Measurements from ENCODE around the gene FOXL3.
"Not testable (repeated sequence)": the region's sequence is repeated elsewhere in the genome, so short reads cannot be mapped to it uniquely, and the experiment has no call there.

The FOXL3 gene

DNA sequence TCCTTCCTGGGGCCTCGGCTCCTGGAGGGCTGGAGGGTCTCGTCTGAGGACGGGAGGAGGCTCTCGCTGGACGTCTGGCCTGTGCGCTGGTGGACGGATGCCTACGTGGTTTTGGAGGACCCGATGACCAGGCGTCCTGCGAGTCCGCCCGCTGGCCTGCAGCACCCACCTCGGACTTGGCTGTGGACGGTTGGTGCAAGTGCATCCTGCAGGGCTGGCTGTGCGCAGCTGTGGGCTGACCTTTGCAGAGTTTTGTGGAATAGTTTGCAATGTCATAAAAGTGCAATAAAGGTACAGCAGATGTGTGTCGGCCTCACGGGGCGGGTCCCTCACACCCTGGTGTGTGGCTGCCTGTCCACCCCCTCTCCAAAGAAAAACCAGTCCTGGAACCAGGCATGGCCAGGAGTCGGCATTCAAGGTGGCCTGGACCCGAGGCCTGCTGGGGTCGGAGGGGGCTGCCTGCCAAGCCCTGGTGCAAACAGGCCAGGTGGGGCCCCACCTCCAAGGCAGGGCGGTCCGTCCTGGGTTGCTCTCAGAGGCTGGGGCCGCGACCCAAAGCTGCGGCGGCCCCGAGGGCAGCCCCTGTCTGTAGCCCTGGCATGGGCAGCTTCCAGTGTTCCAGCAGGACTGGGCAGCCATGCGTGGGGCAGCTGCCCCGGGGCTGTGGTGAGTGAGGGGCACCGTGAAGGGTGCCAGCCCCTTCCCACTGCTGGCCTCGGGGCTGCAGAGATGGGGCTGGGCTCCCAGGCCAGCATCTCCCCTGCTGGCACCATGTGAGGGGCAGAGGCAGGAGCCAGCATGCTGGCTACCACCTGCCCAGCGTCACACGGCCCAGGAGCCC, 29.3 kb upstream of the FOXL3 start:
- Mint-ChIP-seq H3K27ac (no peak overlapping the region), H3K27me3 (no peaks in the 10 kb centered on the region), H3K9me3 (peaks cover 5% of the 10 kb centered on the region)

DNA sequence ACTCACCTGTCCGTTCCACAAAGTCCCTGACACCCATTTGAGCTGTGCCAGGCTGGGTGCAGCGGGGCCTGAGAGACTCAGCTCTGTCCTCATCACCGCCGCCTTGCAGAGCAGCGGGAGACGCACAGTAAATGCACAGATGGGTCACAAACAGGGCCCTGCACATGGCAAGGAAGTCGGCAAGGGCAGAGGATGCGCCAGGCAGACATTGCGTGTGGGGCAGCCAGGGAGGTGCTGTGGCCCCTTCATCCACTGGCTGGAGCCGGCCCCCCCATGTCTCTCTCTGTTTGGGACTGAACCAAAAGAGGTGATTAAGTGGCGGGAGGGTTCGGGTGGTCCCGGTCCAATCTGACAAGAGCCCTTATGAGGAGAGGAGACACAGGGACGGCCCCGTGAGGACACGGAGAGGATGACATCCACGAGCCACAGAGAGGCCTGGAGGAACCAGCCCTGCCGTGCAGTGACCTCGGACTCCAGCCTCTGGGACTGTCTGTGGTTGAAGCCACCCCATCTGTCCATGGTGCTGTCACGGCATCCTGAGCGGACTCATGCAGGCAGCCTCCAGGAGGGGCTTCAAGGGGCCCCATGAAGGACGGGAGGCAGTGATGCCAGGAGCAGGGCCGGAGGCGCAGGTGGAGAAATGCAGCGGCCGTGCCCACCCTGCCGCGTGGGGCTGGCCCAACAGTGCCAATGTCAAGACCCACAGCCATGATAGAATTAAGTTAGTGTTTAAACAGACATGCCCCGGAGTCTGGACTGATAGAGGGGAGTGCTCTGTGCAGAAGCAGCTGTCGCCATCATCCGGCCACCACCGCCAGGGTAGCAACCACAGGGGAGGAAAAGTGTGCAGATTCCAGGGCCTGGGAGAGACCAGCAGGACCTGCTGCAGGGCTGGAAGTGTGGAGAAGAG, 28.4 kb upstream of the FOXL3 start:
- Mint-ChIP-seq H3K9me3 (peaks cover 5% of the 10 kb centered on the region), H3K4me1 (ENCODE audit: low read depth) (no peaks in the 10 kb centered on the region), H3K27ac (no peak overlapping the region), H3K36me3 (ENCODE audit: low read depth) (no peaks in the 10 kb centered on the region), H3K4me3 (no peak overlapping the region), H3K27me3 (no peaks in the 10 kb centered on the region)

More for the DNA sequence above, 29.3 kb upstream of the FOXL3 start:
- H3K36me3 Mint-ChIP-seq (ENCODE audit: low read depth) = no peaks in the 10 kb centered on the region
- no peak overlapping the region for H3K4me3 Mint-ChIP-seq
- no peaks in the 10 kb centered on the region for H3K4me1 Mint-ChIP-seq (ENCODE audit: low read depth)

DNA sequence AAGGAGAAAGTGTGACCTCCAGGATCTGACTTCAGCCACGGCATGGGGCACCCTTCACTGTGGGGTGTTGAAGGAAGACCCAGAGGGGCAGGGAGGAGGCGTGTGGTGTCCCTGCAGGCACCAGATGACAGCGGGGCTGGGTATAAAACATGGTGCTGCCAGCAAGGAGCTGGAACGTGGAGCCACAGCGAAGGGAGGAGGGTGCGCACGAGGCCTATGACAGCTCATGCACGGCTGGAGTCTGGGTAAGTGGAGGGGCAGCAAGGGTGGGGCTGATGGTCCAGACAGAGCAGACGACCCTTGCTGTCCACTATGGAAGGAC, 27.8 kb upstream of the FOXL3 start:
- Mint-ChIP-seq H3K27me3 (no peaks in the 10 kb centered on the region), H3K36me3 (ENCODE audit: low read depth) (no peaks in the 10 kb centered on the region), H3K4me1 (ENCODE audit: low read depth) (no peaks in the 10 kb centered on the region), H3K27ac (no peak overlapping the region), H3K4me3 (no peak overlapping the region), H3K9me3 (peaks cover 5% of the 10 kb centered on the region)

DNA sequence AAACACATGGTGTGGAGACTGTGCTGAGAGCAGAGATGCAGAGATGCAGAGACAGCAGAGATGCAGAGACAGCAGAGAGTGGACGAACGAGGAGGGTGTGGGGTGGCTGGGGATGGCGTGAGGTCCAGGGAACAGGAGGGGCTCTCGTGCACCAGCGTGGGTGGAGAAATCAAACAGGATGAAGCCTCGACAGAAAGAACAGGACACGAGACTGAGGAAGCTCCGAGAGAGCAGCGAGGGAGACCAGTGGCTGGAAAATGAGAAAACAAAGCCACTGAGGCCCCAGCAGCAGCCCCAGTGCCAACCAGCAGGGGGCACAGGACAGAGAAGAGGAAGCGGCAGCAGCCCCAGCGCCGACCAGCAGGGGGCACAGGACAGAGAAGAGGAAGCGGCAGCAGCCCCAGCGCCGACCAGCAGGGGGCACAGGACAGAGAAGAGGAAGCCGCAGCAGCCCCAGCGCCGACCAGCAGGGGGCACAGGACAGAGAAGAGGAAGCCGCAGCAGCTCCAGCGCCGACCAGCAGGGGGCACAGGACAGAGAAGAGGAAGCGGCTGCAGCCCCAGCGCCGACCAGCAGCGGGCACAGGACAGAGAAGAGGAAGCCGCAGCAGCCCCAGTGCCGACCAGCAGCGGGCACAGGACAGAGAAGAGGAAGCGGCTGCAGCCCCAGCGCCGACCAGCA, 27.2 kb upstream of the FOXL3 start:
- H3K27me3 Mint-ChIP-seq; H3K27ac Mint-ChIP-seq; H3K4me1 Mint-ChIP-seq (ENCODE audit: low read depth); H3K4me3 Mint-ChIP-seq; H3K36me3 Mint-ChIP-seq (ENCODE audit: low read depth); H3K9me3 Mint-ChIP-seq: not testable (repeated sequence)

DNA sequence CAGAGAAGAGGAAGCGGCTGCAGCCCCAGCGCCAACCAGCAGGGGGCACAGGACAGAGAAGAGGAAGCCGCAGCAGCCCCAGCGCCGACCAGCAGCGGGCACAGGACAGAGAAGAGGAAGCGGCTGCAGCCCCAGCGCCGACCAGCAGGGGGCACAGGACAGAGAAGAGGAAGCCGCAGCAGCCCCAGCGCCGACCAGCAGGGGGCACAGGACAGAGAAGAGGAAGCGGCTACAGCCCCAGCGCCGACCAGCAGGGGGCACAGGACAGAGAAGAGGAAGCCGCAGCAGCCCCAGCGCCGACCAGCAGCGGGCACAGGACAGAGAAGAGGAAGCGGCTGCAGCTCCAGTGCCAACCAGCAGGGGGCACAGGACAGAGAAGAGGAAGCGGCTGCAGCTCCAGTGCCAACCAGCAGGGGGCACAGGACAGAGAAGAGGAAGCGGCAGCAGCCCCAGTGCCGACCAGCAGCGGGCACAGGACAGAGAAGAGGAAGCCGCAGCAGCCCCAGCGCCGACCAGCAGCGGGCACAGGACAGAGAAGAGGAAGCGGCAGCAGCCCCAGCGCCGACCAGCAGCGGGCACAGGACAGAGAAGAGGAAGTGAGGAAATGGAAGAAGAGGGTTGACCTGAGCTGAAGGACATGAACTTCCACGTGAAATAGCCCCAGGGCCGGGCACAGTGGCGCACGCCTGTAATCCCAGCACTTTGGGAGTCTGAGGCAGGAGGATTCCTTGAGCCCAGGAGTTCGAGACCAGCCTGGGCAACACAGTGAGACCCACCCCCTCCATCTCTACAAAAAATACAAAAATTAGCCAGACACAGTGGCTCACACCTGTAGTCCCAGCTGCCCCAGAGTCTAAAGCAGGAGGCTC, 26.3 kb upstream of the FOXL3 start:
- H3K27me3 Mint-ChIP-seq; H3K4me3 Mint-ChIP-seq; H3K4me1 Mint-ChIP-seq (ENCODE audit: low read depth); H3K9me3 Mint-ChIP-seq; H3K36me3 Mint-ChIP-seq (ENCODE audit: low read depth); H3K27ac Mint-ChIP-seq: not testable (repeated sequence)

DNA sequence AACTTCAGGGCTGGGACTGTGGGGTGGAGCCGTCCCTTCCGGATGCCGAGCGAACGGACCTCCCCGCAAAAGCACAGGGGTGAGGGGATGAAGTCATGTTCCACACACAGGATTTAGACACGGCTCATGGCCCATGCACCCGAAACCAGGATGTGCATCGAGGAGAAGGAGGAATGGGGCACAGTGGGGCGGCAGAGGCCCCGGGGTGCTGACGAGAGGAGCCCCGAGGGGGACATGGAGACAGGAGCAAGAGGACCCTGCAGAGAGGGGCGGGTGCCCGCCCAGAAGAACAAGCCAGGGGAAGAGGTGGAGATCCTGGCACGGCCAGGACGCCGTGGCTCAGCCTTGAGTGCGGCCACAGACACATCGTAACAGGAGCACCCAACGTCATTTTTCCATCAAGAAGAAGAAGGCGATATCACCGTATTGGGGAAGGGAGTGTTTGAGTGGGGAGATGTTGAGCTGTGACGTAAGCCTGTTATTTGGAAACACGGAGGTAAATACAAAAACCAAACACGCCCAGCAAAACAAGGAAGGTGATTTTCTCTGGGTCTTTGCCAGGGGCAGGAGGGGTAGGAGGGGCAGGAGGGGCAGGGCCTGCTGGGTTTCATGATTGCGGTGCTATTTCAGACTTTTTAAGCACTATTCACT, 25.3 kb upstream of the FOXL3 start:
- peaks cover 5% of the 10 kb centered on the region for H3K9me3 Mint-ChIP-seq
- H3K4me3 Mint-ChIP-seq = no peak overlapping the region

DNA sequence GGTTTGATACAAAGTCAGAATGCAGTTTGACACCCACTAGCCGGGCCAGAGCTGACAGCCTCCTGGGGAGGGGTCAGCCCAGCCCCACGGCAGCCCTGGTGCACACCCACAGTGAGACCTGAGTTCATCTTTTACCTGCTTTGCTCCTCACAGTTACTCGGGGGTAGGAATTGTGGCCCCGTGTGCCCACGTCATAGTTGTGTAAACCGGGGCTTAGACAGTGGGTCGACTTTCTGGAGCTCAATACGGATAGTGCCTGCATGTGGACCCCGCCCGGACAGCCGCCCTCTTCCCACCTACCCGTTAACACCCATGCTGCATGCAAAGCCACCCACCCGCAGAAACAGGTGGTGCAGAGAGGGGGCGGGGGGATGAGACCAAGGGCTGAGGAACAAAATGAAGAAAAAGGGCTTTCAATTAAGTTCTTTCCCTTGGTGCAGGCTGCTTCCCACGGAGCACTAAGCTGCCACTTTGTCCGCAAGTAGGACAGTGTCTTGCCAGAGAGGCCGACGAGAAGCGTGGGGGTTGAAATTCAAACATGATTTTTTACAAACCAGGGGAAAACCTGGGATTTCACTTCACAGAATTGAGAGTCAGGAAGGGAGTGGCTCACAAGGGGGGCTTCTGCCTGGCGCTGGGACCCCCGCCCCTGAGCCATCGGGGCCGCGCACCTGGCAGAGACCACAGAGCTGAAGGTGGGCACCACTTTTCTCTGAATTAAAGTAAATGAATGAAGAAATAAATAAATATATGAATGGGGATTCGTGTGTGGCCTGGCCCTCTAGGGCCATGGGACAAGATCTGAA, 24.6 kb upstream of the FOXL3 start:
- Mint-ChIP-seq H3K4me3 (no peak overlapping the region), H3K9me3 (peaks cover 5% of the 10 kb centered on the region)

More for the DNA sequence above, 25.3 kb upstream of the FOXL3 start:
- no peaks in the 10 kb centered on the region for H3K36me3 Mint-ChIP-seq (ENCODE audit: low read depth)
- H3K27ac Mint-ChIP-seq = no peak overlapping the region
- H3K27me3 Mint-ChIP-seq = no peaks in the 10 kb centered on the region
- no peaks in the 10 kb centered on the region for H3K4me1 Mint-ChIP-seq (ENCODE audit: low read depth)

DNA sequence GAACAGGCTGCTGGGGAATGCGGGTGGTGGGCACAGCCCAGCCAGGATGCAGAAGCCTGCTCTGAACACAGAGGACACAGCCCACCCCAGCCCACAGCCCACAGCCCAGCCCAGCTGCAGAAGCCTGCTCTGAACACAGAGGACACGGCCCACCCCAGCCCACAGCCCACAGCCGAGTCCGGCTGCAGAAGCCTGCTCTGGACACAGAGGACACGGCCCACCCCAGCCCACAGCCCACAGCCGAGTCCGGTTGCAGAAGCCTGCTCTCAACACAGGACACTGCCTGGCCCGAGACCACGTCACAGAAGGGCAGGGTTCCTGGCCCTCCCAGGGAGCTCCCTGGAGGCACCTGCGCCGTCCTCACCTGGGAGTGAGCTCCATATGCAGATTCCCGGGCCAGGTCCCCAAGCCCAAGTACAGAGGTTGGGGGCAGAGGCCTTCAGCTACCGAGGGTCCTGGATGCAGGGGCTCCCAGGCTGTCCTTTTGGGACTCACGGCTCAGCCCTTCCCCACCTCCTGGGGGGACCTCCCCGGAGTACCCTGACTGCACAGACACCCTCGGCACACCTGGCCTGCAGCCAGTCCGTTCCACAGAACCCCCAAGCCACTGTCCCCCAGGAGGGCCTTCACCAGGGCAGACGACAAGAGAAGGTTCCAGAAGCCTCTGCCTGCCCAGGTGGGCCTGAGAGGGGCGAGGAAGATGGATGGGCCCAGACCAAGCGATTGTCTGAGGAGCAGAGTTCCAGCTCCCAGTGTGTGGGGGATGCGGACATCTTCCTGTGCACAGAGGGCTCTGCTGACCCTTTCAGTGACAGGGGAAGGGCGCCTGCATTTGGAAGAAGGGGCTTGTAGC, 23.7 kb upstream of the FOXL3 start:
- Mint-ChIP-seq H3K4me1 (ENCODE audit: low read depth) (no peaks in the 10 kb centered on the region), H3K27me3 (no peaks in the 10 kb centered on the region), H3K27ac (no peak overlapping the region), H3K9me3 (peaks cover 5% of the 10 kb centered on the region), H3K36me3 (ENCODE audit: low read depth) (no peaks in the 10 kb centered on the region), H3K4me3 (no peak overlapping the region)

More for the DNA sequence above, 24.6 kb upstream of the FOXL3 start:
- no peak overlapping the region for H3K27ac Mint-ChIP-seq
- no peaks in the 10 kb centered on the region for H3K27me3 Mint-ChIP-seq
- no peaks in the 10 kb centered on the region for H3K36me3 Mint-ChIP-seq (ENCODE audit: low read depth)
- H3K4me1 Mint-ChIP-seq (ENCODE audit: low read depth) = no peaks in the 10 kb centered on the region

DNA sequence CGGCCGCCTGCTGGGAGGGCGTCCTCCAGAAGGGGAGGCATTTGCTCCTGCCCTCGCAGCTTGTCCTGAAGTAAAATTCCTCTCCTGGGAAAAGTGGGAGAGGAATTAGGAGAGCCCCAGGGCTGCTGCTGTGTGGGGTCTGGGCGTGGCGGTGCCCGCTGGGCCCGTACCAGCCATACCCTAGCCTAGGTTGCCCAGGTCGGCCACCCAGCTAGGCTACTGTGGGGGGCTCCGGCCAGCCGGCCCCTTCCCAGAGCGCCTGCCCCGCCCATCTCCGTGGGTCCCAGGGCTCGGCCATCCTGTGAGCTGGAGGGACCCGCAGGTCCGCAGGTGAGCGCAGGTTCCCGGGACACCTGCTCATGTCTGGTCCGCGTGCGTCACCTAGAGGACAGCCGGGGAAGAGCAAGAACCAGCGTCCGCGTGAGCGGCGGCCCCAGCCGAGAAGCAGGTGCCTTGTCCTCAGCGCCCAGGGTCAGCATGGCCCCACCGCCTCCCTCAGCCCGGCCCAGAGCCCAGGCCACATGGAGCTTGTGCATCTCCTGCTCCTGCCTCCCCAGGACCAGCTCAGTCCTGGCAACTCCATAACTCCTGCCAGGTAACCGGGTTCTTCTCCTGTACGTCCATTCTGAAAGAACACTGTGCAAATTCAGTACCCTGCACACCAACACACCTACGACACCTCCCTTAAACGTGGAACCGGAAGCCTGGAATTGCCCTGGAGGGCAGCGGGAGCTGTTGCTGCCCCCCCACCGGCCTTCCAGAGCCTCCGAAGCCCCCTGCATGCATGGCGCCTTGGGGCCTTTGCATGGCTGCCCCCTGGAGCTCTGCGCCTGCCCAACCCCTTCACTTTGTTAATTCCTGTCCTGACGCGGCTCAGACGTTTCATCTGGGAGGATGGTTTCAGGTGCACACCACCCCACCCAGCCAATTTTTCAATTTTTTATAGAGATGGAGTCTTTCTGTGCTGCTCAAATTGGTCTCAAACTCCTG, 22.8 kb upstream of the FOXL3 start:
- H3K4me1 Mint-ChIP-seq (ENCODE audit: low read depth) = no peaks in the 10 kb centered on the region
- H3K4me3 Mint-ChIP-seq = no peak overlapping the region
- peaks cover 4% of the 10 kb centered on the region for H3K9me3 Mint-ChIP-seq
- no peaks in the 10 kb centered on the region for H3K27me3 Mint-ChIP-seq
- no peak overlapping the region for H3K27ac Mint-ChIP-seq
- no peaks in the 10 kb centered on the region for H3K36me3 Mint-ChIP-seq (ENCODE audit: low read depth)

DNA sequence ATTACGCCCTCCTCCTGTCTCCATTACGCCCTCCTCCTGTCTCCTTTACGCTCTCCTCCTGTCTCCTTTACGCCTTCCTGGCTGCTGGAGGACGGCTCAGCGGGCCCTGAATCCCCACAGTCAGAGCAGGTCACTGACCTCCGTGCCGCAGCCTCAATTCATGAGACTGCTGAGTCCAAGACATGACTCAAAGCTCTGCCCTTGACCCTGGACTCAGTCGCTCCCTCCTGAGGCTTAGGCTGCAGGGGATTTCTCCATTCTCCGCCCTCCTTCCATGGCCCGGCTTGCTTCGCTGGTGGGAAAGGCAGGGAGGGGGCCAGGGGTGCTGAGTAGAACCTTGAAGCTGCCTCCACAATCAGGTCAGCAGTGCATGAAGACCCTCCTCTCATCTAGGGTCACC, 21.0 kb upstream of the FOXL3 start:
- no peak overlapping the region for H3K4me3 Mint-ChIP-seq
- H3K9me3 Mint-ChIP-seq = peaks cover 11% of the 10 kb centered on the region
- H3K27ac Mint-ChIP-seq = no peak overlapping the region

DNA sequence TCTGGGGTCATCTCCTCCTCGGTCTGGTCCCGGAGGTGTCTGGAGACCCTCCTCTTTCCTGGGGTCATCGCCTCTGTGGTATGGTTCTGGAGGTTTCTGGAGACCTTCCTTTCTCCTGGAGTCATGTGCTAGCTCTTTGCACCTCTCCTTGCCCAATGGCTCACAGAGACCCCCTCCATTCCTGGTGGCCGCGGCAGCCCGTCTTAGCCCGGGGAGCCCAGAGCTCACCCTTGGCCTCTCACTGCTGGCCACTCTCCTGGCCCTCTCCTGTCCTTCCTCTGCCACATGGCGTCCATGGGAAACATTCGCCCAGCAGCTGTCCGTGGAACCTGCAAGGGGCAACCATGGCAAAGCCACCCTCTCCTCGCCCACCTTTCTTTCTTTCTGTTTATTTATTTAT, 20.2 kb upstream of the FOXL3 start:
- no peaks in the 10 kb centered on the region for H3K36me3 Mint-ChIP-seq (ENCODE audit: low read depth)
- no peaks in the 10 kb centered on the region for H3K27me3 Mint-ChIP-seq
- no peak overlapping the region for H3K4me3 Mint-ChIP-seq
- H3K9me3 Mint-ChIP-seq = peaks cover 18% of the 10 kb centered on the region
- no peaks in the 10 kb centered on the region for H3K4me1 Mint-ChIP-seq (ENCODE audit: low read depth)
- no peak overlapping the region for H3K27ac Mint-ChIP-seq

More for the DNA sequence above, 21.0 kb upstream of the FOXL3 start:
- H3K4me1 Mint-ChIP-seq (ENCODE audit: low read depth) = no peaks in the 10 kb centered on the region
- H3K27me3 Mint-ChIP-seq = no peaks in the 10 kb centered on the region
- no peaks in the 10 kb centered on the region for H3K36me3 Mint-ChIP-seq (ENCODE audit: low read depth)

Measured in stimulated activated naive CD8-positive, alpha-beta T cell treated with anti-CD3 and anti-CD28 coated beads, Interleukin-15, Interleukin-2, amounts not matched to agents 100 ng/mL and 50 ng/mL, for 24 hours (primary cell).